HCT116 (cell line): Measurements from ENCODE around the gene ACACA.

Experiments used
- CEBPB ChIP-seq: IDR thresholded peaks from 2 replicates; pipeline ENCODE4 v1.6.1; 2012; ENCODE audit warnings: low read depth
- CTCF ChIP-seq, 3 experiments: fragments of 200-600 bp in 1 of 3; sonication (generic) in 1 of 3; IDR thresholded peaks in 2 of 3; conservative IDR thresholded peaks in 1 of 3; 2 replicates each; pipeline ENCODE4 v1.5.1; 2012 to 2017; ENCODE audit warnings: low read depth in 2 of 3, low read length in 2 of 3, antibody characterized with exemption in 1 of 3, borderline replicate concordance in 1 of 3, control low read depth in 1 of 3, mild to moderate bottlenecking in 1 of 3, mixed read lengths in 1 of 3, mixed run types in 1 of 3, moderate library complexity in 1 of 3; ENCODE audit not compliant: insufficient read depth in 1 of 3
- EZH2phosphoT487 ChIP-seq: fragments of 200-600 bp; IDR thresholded peaks from 2 replicates; pipeline ENCODE4 v1.6.1; 2018; ENCODE audit warnings: antibody characterized with exemption, borderline replicate concordance
- REST ChIP-seq: IDR thresholded peaks from 2 replicates; pipeline ENCODE4 v1.6.1; 2012; ENCODE audit warnings: low read depth
- SIN3A ChIP-seq: IDR thresholded peaks from 2 replicates; pipeline ENCODE4 v1.6.1; 2012; ENCODE audit warnings: low read depth
- SRF ChIP-seq: IDR thresholded peaks from 2 replicates; pipeline ENCODE4 v1.6.1; 2012; ENCODE audit warnings: low read depth
- YY1 ChIP-seq: IDR thresholded peaks from 2 replicates; pipeline ENCODE4 v1.6.1; 2011; ENCODE audit warnings: low read length, low read depth, moderate library complexity, mild to moderate bottlenecking; ENCODE audit not compliant: insufficient replicate concordance; ENCODE audit errors: extremely low read depth
- ZBTB33 ChIP-seq: IDR thresholded peaks from 2 replicates; pipeline ENCODE4 v1.6.1; 2011; ENCODE audit warnings: mild to moderate bottlenecking, low read length, moderate library complexity; ENCODE audit not compliant: insufficient replicate concordance; ENCODE audit errors: extremely low read depth

- TF ChIP-seq REST (no peak), YY1 (no peak), CTCF (IDR thresholded peaks at IDR 0.05 in 2 of 3, conservative IDR thresholded peaks at IDR 0.05 in 1 of 3; ENCODE audit: borderline replicate concordance in 1 of 3, insufficient read depth in 1 of 3, low read depth in 2 of 3, low read length in 2 of 3) (no peak), EZH2phosphoT487 (no peak), SRF (no peak), SIN3A (no peak), ZBTB33 (no peak), CEBPB (no peak)
Observed at GRCh38 chr17:37069087-37069486, 337.5 kb downstream of the ACACA start.
